B cell (primary cell): Measurements from ENCODE around the gene NPW. TPM values are rescaled to one million over a fixed set of nuclear protein-coding genes. Genes with fewer than 3 reads are reported as not detected.

Experiments
- ATAC-seq: fragments of 200-7000 bp; cut with Tn5 transposase; one replicate; pipeline ENCODE4 v1.10.0; 2021; ENCODE audit warnings: low read depth, mild to moderate bottlenecking, moderate number of reproducible peaks, moderate library complexity
- CTCF ChIA-PET: fragments of 350-600 bp; sonication (Branson Sonifier 250); formaldehyde crosslinking; loops from one replicate; lab custom pipeline; 2021; ENCODE audit warnings: antibody characterized with exemption, inconsistent platforms; lab: Charles Lee
- POLR2A ChIA-PET: fragments of 350-600 bp; sonication (Branson Sonifier 250); formaldehyde crosslinking; loops from one replicate; lab custom pipeline; 2021; ENCODE audit warnings: antibody characterized with exemption; lab: Charles Lee
- DNase-seq: peaks from one replicate; pipeline ENCODE4 v3.0.0; 2013
- H2AFZ ChIP-seq: 2 replicates; pipeline ENCODE4 v1.6.1; 2012; ENCODE audit warnings: mild to moderate bottlenecking, low read depth, low read length; ENCODE audit not compliant: insufficient read depth, poor library complexity, severe bottlenecking
- H3K27ac ChIP-seq, 2 donors: 1 replicate in 1 of 2; 2 replicates in 1 of 2; pipeline ENCODE4 v1.5.1; 2012 to 2013; ENCODE audit warnings: low read length in 2 of 2, mild to moderate bottlenecking in 2 of 2, moderate library complexity in 1 of 2
- H3K27me3 ChIP-seq, 4 experiments: fragments of 200-600 bp in 1 of 4; sonication (generic) in 1 of 4; replicated peaks in 1 of 4; 1 replicate in 2 of 4; 2 replicates in 2 of 4; pipeline versions ENCODE4 v1.6.1 to v1.7.0; 2013 to 2016; ENCODE audit warnings: low read length in 3 of 4, mild to moderate bottlenecking in 2 of 4, mixed read lengths in 1 of 4, moderate library complexity in 1 of 4; ENCODE audit not compliant: insufficient read depth in 4 of 4, control insufficient read depth in 3 of 4; ENCODE audit errors: control extremely low read depth in 1 of 4
- H3K36me3 ChIP-seq, 2 experiments: replicated peaks in 1 of 2; 1 replicate in 1 of 2; 2 replicates in 1 of 2; pipeline versions ENCODE4 v1.6.1 to v1.7.1; 2013; ENCODE audit warnings: low read length in 1 of 2; ENCODE audit not compliant: insufficient read depth in 2 of 2, control insufficient read depth in 1 of 2; ENCODE audit errors: control extremely low read depth in 1 of 2, extremely low read depth in 1 of 2
- H3K4me1 ChIP-seq, 2 donors: fragments of 200-600 bp in 1 of 2; sonication (generic) in 1 of 2; 1 replicate in 1 of 2; 2 replicates in 1 of 2; pipeline versions ENCODE4 v1.5.1 to v1.6.1; 2013 to 2017; ENCODE audit warnings: low read length in 2 of 2; ENCODE audit not compliant: control insufficient read depth in 2 of 2, insufficient read depth in 2 of 2
- H3K4me2 ChIP-seq: replicated peaks from 2 replicates; pipeline ENCODE3; 2012; ENCODE audit warnings: mild to moderate bottlenecking, low read depth, low read length; ENCODE audit not compliant: poor library complexity, severe bottlenecking
- H3K4me3 ChIP-seq, 5 experiments: fragments of 200-600 bp in 1 of 5; sonication (generic) in 1 of 5; 1 replicate in 3 of 5; 2 replicates in 2 of 5; pipeline versions ENCODE4 v1.5.1 to v1.7.0; 2011 to 2016; ENCODE audit warnings: low read length in 4 of 5, mild to moderate bottlenecking in 4 of 5, low read depth in 2 of 5, control low read depth in 1 of 5, moderate library complexity in 1 of 5; ENCODE audit not compliant: insufficient read depth in 1 of 5; ENCODE audit errors: control extremely low read depth in 1 of 5, extremely low read depth in 1 of 5
- H3K79me2 ChIP-seq: fragments of 200-600 bp; sonication (generic); one replicate; pipeline ENCODE4 v1.6.0; 2016; ENCODE audit warnings: low read length; ENCODE audit not compliant: control insufficient read depth, insufficient read depth
- H3K9ac ChIP-seq: fragments of 200-600 bp; sonication (generic); 2 replicates; pipeline ENCODE4 v1.6.1; 2017; ENCODE audit warnings: mild to moderate bottlenecking, low read length, moderate library complexity
- H3K9me3 ChIP-seq, 3 donors: one replicate each; pipeline versions ENCODE4 v1.6.1 to v1.7.1; 2013; ENCODE audit warnings: low read length in 2 of 3; ENCODE audit not compliant: control insufficient read depth in 2 of 3, insufficient read depth in 1 of 3; ENCODE audit errors: control extremely low read depth in 1 of 3
- H4K20me1 ChIP-seq: 2 replicates; pipeline ENCODE4 v1.6.0; 2012; ENCODE audit warnings: mild to moderate bottlenecking, low read length; ENCODE audit not compliant: insufficient read depth, control insufficient read depth, poor library complexity, severe bottlenecking
- H3K27ac Mint-ChIP-seq: one replicate; pipeline ENCODE4 v1.8.0; 2021; ENCODE audit warnings: mixed read lengths
- H3K27me3 Mint-ChIP-seq: one replicate; pipeline ENCODE4 v1.8.0; 2021; ENCODE audit warnings: mixed read lengths
- H3K4me1 Mint-ChIP-seq: one replicate; pipeline ENCODE4 v1.8.0; 2021; ENCODE audit warnings: mixed read lengths
- H3K4me3 Mint-ChIP-seq: one replicate; pipeline ENCODE4 v1.8.0; 2021; ENCODE audit warnings: mixed read lengths
- H3K9me3 Mint-ChIP-seq: one replicate; pipeline ENCODE4 v1.8.0; 2022; ENCODE audit warnings: mixed read lengths; ENCODE audit not compliant: insufficient read depth
- EZH2 ChIP-seq: IDR thresholded peaks from 2 replicates; pipeline ENCODE4 v1.6.1; 2012; ENCODE audit warnings: borderline replicate concordance, low read depth, mild to moderate bottlenecking, moderate library complexity, low read length; ENCODE audit not compliant: insufficient read depth, poor library complexity, severe bottlenecking
- WGBS: methylation state at CpG from one replicate; pipeline ENCODE4 v1.1.5; 2013; ENCODE audit warnings: missing lambda C conversion rate; ENCODE audit not compliant: insufficient coverage; 5-methylcytosine and 5-hydroxymethylcytosine counted together
- intact Hi-C: fragments of 100-400 bp; cut with micrococcal nuclease; formaldehyde crosslinking; loops from one replicate; pipeline ENCODE4 v1.10.0; 2022
- polyA plus RNA-seq: library from polyadenylated mRNA; depleted of rRNA; stranded (reverse); fragments of >200 nt; gene quantifications from 2 replicates; pipeline ENCODE4 v1.2.3, GENCODE V29; 2012
- total RNA-seq, 2 donors: library from RNA; stranded (reverse); fragments of 120-200 nt in 1 of 2; gene quantifications; 1 replicate in 1 of 2; 2 replicates in 1 of 2; pipeline versions ENCODE4 v1.2.3 to v1.2.4, GENCODE V29; 2013 to 2022
- TF ChIP-seq, protein P1 (sequence below): fragments of 200-600 bp; IDR thresholded peaks from one replicate; pipeline ENCODE4 v1.8.0; 2022; ENCODE audit warnings: antibody characterized with exemption, mild to moderate bottlenecking

Gene NPW
- total and polyA plus RNA-seq, 2 donors (not counting 1 experiment from before 2014, with no cell fraction given) = 0.13 to 1.7 TPM

DNA sequence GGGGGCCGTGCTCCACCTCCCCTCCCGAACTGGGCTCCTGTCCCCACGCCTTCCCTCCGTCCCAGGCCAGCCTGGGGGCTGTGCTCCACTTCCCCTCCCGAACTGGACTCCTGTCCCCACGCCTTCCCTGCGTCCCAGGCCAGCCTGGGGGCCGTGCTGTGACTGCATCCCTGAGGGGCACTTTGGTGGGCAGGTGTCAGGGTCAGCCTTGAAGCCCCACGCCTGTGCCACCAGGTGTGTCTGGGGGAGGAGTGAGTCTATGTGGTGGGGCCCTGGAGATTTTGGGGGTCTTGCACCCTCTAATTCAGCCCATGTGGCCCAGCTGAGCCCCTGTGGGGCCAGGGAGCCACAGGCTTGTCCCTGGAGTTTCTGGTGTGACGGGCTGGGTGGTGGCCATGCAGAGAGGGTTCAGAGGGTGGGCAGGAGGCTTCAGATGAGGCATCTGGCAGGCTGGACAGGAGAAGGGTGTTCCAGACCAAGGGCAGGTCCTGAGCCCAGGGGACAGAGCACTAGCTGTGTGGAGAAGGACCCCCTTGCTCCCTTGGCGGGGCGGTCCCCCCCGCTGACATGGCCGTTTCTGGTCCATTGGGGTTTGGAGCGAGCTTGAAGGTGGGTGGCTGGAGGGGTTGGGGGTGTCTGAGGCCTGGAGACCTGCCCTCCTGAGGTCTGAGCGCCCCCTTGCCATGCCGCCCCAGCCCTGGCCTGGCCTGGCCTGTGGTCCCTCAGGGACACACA lies 15.3 kb downstream of the NPW start:
- Histone ChIP-seq H3K36me3 (no peaks in the 10 kb centered on the region), H3K9ac (no peak overlapping the region), H2AFZ (no peak overlapping the region), H3K27ac (no peak overlapping the region), H3K4me2 (no peak overlapping the region), H3K79me2 (no peaks in the 10 kb centered on the region), H3K27me3 (peaks cover 0 to 12% (median 0%) of the 10 kb centered on the region in 4 experiments), H3K4me1 (peaks cover 0 to 5% of the 10 kb centered on the region in 2 donors), H4K20me1 (no peaks in the 10 kb centered on the region), H3K9me3 (peaks cover 0 to 13% (median 0%) of the 10 kb centered on the region in 3 donors), H3K4me3 (no peak overlapping the region)
- H3K9me3 Mint-ChIP-seq = no peaks in the 10 kb centered on the region
- ATAC-seq (no peak), DNase-seq (no peak)
- CTCF ChIA-PET = no interaction called here
- H3K4me3 Mint-ChIP-seq = no peak overlapping the region
- H3K27ac Mint-ChIP-seq = no peak overlapping the region
- 93% methylated on average over 15 of the region's 17 CpGs for WGBS
- intact Hi-C loops = no loop called here
- no peaks in the 10 kb centered on the region for H3K4me1 Mint-ChIP-seq
- TF ChIP-seq EZH2 = no peak
- TF ChIP-seq, protein P1, sequence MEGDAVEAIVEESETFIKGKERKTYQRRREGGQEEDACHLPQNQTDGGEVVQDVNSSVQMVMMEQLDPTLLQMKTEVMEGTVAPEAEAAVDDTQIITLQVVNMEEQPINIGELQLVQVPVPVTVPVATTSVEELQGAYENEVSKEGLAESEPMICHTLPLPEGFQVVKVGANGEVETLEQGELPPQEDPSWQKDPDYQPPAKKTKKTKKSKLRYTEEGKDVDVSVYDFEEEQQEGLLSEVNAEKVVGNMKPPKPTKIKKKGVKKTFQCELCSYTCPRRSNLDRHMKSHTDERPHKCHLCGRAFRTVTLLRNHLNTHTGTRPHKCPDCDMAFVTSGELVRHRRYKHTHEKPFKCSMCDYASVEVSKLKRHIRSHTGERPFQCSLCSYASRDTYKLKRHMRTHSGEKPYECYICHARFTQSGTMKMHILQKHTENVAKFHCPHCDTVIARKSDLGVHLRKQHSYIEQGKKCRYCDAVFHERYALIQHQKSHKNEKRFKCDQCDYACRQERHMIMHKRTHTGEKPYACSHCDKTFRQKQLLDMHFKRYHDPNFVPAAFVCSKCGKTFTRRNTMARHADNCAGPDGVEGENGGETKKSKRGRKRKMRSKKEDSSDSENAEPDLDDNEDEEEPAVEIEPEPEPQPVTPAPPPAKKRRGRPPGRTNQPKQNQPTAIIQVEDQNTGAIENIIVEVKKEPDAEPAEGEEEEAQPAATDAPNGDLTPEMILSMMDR = no peak
- POLR2A ChIA-PET = no interaction called here
- no peaks in the 10 kb centered on the region for H3K27me3 Mint-ChIP-seq

GRCh38 chr16:2035431-2036199 lies 16.0 kb downstream of the NPW start:
- H3K4me3 Mint-ChIP-seq = no peak overlapping the region

More at GRCh38 chr16:2035431-2036199, 16.0 kb downstream of the NPW start:
- Mint-ChIP-seq H3K27me3 (no peaks in the 10 kb centered on the region), H3K27ac (no peak overlapping the region), H3K4me1 (no peaks in the 10 kb centered on the region), H3K9me3 (no peaks in the 10 kb centered on the region)
- Histone ChIP-seq H3K4me1 (peaks cover 0 to 5% of the 10 kb centered on the region in 2 donors), H3K36me3 (no peaks in the 10 kb centered on the region), H2AFZ (no peak overlapping the region), H3K9me3 (peaks cover 0 to 13% (median 0%) of the 10 kb centered on the region in 3 donors), H3K27me3 (peaks cover 0 to 10% (median 0%) of the 10 kb centered on the region in 4 experiments), H3K9ac (no peak overlapping the region), H4K20me1 (no peaks in the 10 kb centered on the region), H3K79me2 (no peaks in the 10 kb centered on the region), H3K27ac (no peak overlapping the region), H3K4me3 (no peak overlapping the region), H3K4me2 (no peak overlapping the region)
- no peak for TF ChIP-seq EZH2
- TF ChIP-seq, protein P1 = no peak
- ATAC-seq (no peak), DNase-seq (no peak)
- 90% methylated on average over 34 of the region's 34 CpGs for WGBS
- ChIA-PET POLR2A (no interaction called here), CTCF (no interaction called here)
- intact Hi-C loops = no loop called here
